Measurements from ENCODE around the gene MARCHF2.
"Not testable (repeated sequence)": the region's sequence is repeated elsewhere in the genome, so short reads cannot be mapped to it uniquely, and the experiment has no call there.

Gene MARCHF2

DNA sequence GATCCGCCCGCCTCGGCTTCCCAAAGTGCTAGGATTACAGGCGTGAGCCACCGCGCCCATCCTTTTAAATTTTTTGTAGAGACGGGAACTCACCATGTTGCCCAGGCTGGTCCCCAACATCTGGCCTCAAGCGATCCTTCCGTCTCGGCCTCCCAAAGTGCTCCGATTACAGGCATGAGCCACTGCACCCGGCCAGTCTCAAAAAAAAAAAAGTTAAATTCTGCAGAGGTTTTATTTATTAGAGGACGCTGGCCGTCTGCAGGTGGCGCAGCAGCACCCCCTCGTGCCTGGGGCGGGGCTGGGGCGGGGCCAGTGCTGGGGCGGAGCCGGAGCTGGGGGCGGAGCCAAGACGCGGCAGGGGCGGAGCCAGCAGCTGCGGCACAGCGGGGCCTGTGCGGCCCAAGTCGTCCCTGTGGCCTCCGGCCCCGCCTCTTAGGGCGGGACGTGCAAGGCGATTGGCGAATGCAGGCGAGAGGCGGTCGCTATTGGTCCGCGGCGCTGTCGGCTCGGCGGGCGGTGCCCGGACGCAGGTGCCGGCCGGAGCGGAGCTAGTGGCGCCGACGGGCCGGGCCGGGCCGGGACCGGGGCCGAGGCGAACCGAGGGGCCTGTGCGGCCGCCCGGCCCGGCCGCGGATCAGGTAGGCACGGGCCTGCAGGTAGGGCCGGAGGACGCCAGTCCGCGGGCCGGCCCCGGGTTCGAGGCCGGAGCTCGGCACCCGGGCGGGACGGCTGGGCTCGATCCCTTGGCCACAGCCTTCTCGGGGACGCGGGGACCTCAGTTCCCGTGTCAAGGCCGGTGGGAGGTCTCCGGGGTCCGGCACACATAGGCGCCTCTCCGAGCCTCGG, at the start of gene MARCHF2:
TSS of gene MARCHF2 (plus strand) at position 523 of the 846 bp plus-strand sequence. CDS start 8,536 bp downstream, outside the sequence.
- peak; percentile 96 for DNase-seq (ENCODE audit: low read depth)

DNA sequence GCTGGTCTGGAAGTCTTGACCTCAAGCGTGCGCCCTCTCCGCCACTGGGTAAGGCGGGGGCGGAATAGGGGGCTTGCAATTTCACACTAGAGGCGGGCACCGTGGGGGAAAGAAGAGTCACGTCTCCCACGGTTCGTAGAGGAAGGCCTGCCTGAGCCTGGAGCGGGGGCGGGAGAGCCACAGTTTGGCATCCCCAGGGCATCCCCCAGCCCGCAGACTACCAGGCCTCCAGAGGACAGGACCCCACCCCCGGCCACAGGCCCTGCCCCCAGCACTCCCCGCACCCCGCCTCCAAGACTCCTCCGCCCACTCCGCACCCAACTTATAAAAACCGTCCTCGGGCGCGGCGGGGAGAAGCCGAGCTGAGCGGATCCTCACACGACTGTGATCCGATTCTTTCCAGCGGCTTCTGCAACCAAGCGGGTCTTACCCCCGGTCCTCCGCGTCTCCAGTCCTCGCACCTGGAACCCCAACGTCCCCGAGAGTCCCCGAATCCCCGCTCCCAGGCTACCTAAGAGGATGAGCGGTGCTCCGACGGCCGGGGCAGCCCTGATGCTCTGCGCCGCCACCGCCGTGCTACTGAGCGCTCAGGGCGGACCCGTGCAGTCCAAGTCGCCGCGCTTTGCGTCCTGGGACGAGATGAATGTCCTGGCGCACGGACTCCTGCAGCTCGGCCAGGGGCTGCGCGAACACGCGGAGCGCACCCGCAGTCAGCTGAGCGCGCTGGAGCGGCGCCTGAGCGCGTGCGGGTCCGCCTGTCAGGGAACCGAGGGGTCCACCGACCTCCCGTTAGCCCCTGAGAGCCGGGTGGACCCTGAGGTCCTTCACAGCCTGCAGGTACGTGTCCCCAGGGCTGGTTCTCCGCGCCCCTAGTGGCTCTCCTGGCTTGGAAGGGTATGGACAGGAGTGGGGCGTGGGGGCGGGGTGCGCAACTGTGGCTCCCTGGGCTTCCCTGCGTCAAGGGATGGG, 49.0 kb upstream of the MARCHF2 start, which contains the start of gene ANGPTL4:
TSS of gene ANGPTL4 (plus strand) at position 353 of the 969 bp plus-strand sequence. CDS start at position 520, 167 bp downstream.
- no peak for DNase-seq (ENCODE audit: low read depth)

DNA sequence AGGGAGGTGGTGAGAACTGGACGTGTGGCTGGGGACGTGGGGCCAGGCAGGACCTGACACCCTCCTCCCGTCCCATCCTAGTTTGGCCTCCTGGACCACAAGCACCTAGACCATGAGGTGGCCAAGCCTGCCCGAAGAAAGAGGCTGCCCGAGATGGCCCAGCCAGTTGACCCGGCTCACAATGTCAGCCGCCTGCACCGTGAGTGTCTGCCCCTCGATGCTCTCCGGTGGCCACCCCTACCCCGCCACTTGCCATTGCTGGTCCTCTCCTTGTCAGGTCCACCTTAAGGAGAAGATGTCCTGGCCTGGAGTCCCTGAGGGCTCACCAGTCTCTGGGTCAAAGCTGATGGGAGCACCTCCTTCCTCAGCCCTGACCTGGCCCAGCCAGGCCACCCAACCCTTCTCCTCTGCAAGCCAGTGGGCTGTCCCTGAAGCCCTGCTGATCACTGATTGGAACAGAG, 47.0 kb upstream of the MARCHF2 start:
- no peak for DNase-seq (ENCODE audit: low read depth)

GRCh38 chr19:8366961-8367326, 46.2 kb upstream of the MARCHF2 start:
- no peak for DNase-seq (ENCODE audit: low read depth)

- DNase-seq (ENCODE audit: low read depth): no peak
Observed at GRCh38 chr19:8367327-8368001, 45.6 kb upstream of the MARCHF2 start.

GRCh38 chr19:8370176-8371010, 42.7 kb upstream of the MARCHF2 start:
- no peak for DNase-seq (ENCODE audit: low read depth)

GRCh38 chr19:8371011-8371804, 41.9 kb upstream of the MARCHF2 start:
- no peak for DNase-seq (ENCODE audit: low read depth)

GRCh38 chr19:8373867-8374813, 39.0 kb upstream of the MARCHF2 start:
- no peak for DNase-seq (ENCODE audit: low read depth)

GRCh38 chr19:8375766-8376165, 37.3 kb upstream of the MARCHF2 start:
- not testable (repeated sequence) for DNase-seq (ENCODE audit: low read depth)

DNA sequence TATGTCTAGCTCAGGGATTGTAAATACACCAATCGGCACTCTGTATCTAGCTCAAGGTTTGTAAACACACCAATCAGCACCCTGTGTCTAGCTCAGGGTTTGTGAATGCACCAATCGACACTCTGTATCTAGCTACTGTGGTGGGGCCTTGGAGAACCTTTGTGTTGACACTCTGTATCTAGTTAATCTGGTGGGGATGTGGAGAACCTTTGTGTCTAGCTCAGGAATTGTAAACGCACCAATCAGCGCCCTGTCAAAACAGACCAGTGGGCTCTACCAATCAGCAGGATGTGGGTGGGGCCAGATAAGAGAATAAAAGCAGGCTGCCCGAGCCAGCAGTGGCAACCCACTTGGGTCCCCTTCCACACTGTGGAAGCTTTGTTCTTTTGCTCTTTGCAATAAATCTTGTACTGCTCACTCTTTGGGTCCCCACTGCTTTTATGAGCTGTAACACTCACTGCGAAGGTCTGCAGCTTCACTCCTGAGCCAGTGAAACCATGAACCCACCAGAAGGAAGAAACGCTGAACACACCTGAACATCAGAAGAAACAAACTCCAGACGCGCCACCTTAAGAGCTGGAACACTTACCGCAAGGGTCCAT, 36.6 kb upstream of the MARCHF2 start:
- not testable (repeated sequence) for DNase-seq (ENCODE audit: low read depth)

GRCh38 chr19:8377598-8377997, 35.5 kb upstream of the MARCHF2 start:
- DNase-seq (ENCODE audit: low read depth): no peak

GRCh38 chr19:8379156-8379891, 33.8 kb upstream of the MARCHF2 start:
- not testable (repeated sequence) for DNase-seq (ENCODE audit: low read depth)

DNA sequence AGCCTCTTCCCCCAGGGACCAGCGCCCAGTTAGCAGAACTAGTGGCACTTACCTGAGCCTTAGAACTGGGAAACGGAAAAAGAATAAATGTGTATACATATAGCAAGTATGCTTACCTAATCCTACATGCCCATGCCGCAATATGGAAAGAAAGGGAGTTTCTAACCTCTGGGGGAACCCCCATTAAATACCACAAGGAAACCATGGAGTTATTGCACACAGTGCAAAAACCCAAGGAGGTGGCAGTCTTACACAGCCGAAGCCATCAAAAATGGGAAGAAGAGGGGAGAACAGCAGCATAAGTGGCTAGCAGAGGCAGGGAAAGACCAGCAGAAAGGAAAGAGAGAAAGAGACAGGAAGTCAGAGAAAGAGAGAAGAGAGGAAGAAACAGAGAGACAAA, 28.5 kb upstream of the MARCHF2 start:
- not testable (repeated sequence) for DNase-seq (ENCODE audit: low read depth)

- DNase-seq (ENCODE audit: low read depth): not testable (repeated sequence)
Observed at GRCh38 chr19:8385103-8385502, 28.0 kb upstream of the MARCHF2 start.

GRCh38 chr19:8385566-8385965, 27.5 kb upstream of the MARCHF2 start:
- DNase-seq (ENCODE audit: low read depth): not testable (repeated sequence)

GRCh38 chr19:8386419-8386818, 26.7 kb upstream of the MARCHF2 start:
- not testable (repeated sequence) for DNase-seq (ENCODE audit: low read depth)

GRCh38 chr19:8386990-8387389, 26.1 kb upstream of the MARCHF2 start:
- no peak for DNase-seq (ENCODE audit: low read depth)
